HG03457 (cell line): ENCODE results near the gene PLCD3.

Source experiments
- ATAC-seq: cut with Tn5 transposase; IDR thresholded peaks from one replicate; pipeline ENCODE4 v1.9.1; 2021; ENCODE audit warnings: moderate number of reproducible peaks; ENCODE audit not compliant: unreplicated experiment

Gene PLCD3

GRCh38 chr17:45081047-45081703 is 51.1 kb downstream of the PLCD3 start:
- ATAC-seq: no peak

GRCh38 chr17:45077643-45078042 is 54.7 kb downstream of the PLCD3 start:
- ATAC-seq: no peak

GRCh38 chr17:45073414-45074070 is 58.8 kb downstream of the PLCD3 start:
- ATAC-seq: no peak

DNA sequence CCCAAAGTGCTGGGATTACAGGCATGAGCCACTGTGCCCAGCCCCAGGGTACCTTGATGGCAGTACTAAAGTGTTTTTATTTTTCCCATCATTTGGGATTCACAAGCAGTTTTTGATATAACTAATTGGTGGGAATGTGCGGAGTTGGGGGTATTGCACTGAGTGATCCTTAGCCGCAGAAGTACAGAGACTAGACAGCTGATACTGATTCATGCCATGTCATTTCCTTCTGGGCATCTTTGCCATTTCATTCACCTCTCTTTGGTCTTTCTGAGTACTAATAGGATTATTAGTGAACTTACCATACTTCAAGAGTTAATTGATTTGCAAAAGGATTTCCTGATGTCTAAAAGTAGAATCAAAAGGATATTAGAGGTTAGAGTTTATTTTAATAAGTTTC is 61.5 kb downstream of the PLCD3 start:
- no peak for ATAC-seq

- no peak for ATAC-seq
Observed at GRCh38 chr17:45070001-45070400, 62.3 kb downstream of the PLCD3 start.

DNA sequence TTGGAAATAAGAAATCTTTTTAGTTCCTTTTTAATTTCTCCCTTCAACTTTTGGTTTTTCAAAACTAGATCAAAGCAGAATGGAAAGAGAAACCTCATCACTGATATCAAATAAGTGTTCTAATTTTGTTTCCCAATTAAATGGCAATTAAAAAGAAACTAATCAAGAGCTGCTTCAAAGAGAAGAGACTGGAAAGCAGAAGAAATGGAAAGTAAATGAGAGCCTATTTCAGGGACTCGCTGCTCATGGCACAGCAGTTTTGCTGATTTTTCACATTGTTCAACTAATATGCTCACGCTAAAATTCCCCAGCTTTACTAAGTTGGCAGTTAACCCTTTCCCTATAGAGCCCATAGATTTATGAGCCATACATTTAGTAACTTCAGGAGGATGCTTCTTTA is 64.7 kb downstream of the PLCD3 start:
- no peak for ATAC-seq

GRCh38 chr17:45063198-45063597 is 69.1 kb downstream of the PLCD3 start:
- no peak for ATAC-seq

GRCh38 chr17:45061606-45062205 is 70.6 kb downstream of the PLCD3 start:
- no peak for ATAC-seq

- ATAC-seq: peak; percentile 84
Observed at GRCh38 chr17:45060797-45061605, 71.3 kb downstream of the PLCD3 start, which contains the start of gene NMT1. Gene NMT1 (plus strand): TSS chr17:45061317. CDS start chr17:45061330, 13 bp downstream.

GRCh38 chr17:45060382-45060796 is 71.9 kb downstream of the PLCD3 start:
- ATAC-seq: no peak
